WERI-Rb-1 (cell line): ENCODE results near the gene PDCD1.

Source experiments
- DNase-seq: peaks from one replicate; pipeline ENCODE4 v3.0.0-alpha.2; 2020
- H3K27ac ChIP-seq: fragments of 250-450 bp; sonication (Bioruptor Pico); 2 replicates; pipeline ENCODE4 v1.5.1; 2020; ENCODE audit warnings: mild to moderate bottlenecking, moderate library complexity
- H3K27me3 ChIP-seq: fragments of 250-450 bp; sonication (Bioruptor Pico); 2 replicates; pipeline ENCODE4 v1.5.1; 2021; ENCODE audit warnings: mild to moderate bottlenecking, low read depth, moderate library complexity; ENCODE audit not compliant: insufficient read depth, severe bottlenecking
- H3K36me3 ChIP-seq: fragments of 250-450 bp; sonication (Bioruptor Pico); 2 replicates; pipeline ENCODE4 v1.5.1; 2020; ENCODE audit warnings: mild to moderate bottlenecking, moderate library complexity
- H3K4me3 ChIP-seq: 2 replicates; pipeline ENCODE4 v1.5.1; 2011; ENCODE audit warnings: low read depth, mild to moderate bottlenecking, control low read depth, low read length
- H3K9me3 ChIP-seq: fragments of 250-450 bp; sonication (Bioruptor Pico); 2 replicates; pipeline ENCODE4 v1.5.1; 2021; ENCODE audit warnings: mild to moderate bottlenecking, moderate library complexity; ENCODE audit not compliant: severe bottlenecking
- TF ChIP-seq, protein P1 (sequence below): IDR thresholded peaks from 2 replicates; pipeline ENCODE4 v1.5.1; 2011; ENCODE audit warnings: low read depth, mild to moderate bottlenecking, control low read depth, inconsistent platforms, low read length

Gene PDCD1

DNA sequence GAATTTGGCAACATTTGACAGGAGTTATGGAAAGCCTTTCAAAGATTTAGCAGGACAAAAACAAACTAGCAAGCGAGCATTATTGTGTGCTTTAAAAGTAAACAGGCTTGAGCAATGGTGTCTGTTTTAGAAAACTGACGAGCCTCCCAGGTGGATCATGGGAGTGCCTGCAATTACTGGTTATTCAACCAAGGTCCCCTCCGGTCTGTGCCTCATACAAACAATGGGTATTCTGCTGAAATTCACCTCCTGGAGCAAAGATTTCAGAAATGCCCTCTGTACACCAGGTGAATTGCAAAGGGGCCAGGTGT lies 33.2 kb upstream of the PDCD1 start:
- TF ChIP-seq, protein P1, sequence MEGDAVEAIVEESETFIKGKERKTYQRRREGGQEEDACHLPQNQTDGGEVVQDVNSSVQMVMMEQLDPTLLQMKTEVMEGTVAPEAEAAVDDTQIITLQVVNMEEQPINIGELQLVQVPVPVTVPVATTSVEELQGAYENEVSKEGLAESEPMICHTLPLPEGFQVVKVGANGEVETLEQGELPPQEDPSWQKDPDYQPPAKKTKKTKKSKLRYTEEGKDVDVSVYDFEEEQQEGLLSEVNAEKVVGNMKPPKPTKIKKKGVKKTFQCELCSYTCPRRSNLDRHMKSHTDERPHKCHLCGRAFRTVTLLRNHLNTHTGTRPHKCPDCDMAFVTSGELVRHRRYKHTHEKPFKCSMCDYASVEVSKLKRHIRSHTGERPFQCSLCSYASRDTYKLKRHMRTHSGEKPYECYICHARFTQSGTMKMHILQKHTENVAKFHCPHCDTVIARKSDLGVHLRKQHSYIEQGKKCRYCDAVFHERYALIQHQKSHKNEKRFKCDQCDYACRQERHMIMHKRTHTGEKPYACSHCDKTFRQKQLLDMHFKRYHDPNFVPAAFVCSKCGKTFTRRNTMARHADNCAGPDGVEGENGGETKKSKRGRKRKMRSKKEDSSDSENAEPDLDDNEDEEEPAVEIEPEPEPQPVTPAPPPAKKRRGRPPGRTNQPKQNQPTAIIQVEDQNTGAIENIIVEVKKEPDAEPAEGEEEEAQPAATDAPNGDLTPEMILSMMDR, result no peak
- H3K4me3 ChIP-seq, result no peak overlapping the region
- H3K27ac ChIP-seq, result peak overlapping the region; percentile 54
- no peak for DNase-seq
- no peaks in the 10 kb centered on the region; the same call in 1 of the 2 replicates for H3K36me3 ChIP-seq
- no peaks in the 10 kb centered on the region for H3K27me3 ChIP-seq
- H3K9me3 ChIP-seq, result peaks cover 2% of the 10 kb centered on the region

- Histone ChIP-seq H3K27ac (peak overlapping the region; percentile 54), H3K27me3 (no peaks in the 10 kb centered on the region), H3K36me3 (no peaks in the 10 kb centered on the region; the same call in 1 of the 2 replicates), H3K4me3 (no peak overlapping the region), H3K9me3 (peaks cover 2% of the 10 kb centered on the region)
- no peak for DNase-seq
- TF ChIP-seq, protein P1, result no peak
Observed at GRCh38 chr2:241891315-241891987, 32.8 kb upstream of the PDCD1 start.

DNA sequence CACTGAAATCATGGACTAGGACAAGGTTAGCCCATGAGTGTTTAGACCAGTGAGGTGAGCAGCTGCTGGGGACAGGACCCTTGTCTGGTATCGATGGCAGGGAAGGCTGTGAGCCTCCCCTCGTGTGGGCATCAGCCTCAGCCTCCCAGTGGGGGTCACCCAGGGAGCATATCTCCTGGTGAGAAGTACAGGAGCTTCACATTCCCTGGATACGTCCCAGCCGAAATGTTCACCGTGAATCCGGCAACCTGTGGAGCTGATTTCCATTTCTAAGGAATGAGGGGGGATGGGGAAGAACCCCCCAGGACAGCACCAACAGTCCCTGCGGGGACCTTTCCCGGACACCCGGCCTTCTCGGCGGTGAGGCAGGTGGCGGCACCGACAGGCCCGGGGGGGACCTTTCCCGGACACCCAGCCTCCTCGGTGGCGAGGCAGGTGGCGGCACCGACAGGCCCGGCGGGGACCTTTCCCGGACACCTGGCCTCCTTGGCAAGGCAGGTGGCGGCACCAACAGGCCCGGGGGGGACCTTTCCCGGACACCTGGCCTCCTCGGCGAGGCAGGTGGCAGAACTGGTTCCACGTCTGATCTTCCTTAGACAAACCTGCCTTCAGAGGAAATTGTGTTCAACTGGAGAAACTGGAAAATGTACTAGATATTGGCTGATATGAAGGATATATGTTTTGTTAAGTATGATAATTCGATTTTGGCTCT lies 32.0 kb upstream of the PDCD1 start:
- no peaks in the 10 kb centered on the region; the same call in 1 of the 2 replicates for H3K36me3 ChIP-seq
- H3K4me3 ChIP-seq, result no peak overlapping the region
- no peaks in the 10 kb centered on the region for H3K27me3 ChIP-seq
- H3K27ac ChIP-seq, result no peak overlapping the region
- peaks cover 2% of the 10 kb centered on the region for H3K9me3 ChIP-seq
- DNase-seq, result no peak
- TF ChIP-seq, protein P1, result no peak

- H3K27ac ChIP-seq, result no peak overlapping the region
- peaks cover 2% of the 10 kb centered on the region for H3K9me3 ChIP-seq
- H3K4me3 ChIP-seq, result no peak overlapping the region
- H3K36me3 ChIP-seq, result peaks cover 6% of the 10 kb centered on the region
- H3K27me3 ChIP-seq, result no peaks in the 10 kb centered on the region
- TF ChIP-seq, protein P1, result no peak
- DNase-seq, result no peak
Observed at GRCh38 chr2:241888641-241889040, 29.9 kb upstream of the PDCD1 start.

- no peak for DNase-seq
- H3K4me3 ChIP-seq, result no peak overlapping the region
- H3K27ac ChIP-seq, result no peak overlapping the region
- TF ChIP-seq, protein P1, result no peak
- H3K27me3 ChIP-seq, result no peaks in the 10 kb centered on the region
- peaks cover 6% of the 10 kb centered on the region for H3K36me3 ChIP-seq
- peaks cover 2% of the 10 kb centered on the region for H3K9me3 ChIP-seq
Observed at GRCh38 chr2:241887806-241888522, 29.3 kb upstream of the PDCD1 start.
